ENCODE measurements around the gene GTPBP1. TPM values are rescaled to one million over a fixed set of nuclear protein-coding genes. Genes with fewer than 3 reads are reported as not detected.

GTPBP1 gene
- polyA plus RNA-seq, 3 donors = 6.7 to 41.4 (median 12.7) TPM

DNA sequence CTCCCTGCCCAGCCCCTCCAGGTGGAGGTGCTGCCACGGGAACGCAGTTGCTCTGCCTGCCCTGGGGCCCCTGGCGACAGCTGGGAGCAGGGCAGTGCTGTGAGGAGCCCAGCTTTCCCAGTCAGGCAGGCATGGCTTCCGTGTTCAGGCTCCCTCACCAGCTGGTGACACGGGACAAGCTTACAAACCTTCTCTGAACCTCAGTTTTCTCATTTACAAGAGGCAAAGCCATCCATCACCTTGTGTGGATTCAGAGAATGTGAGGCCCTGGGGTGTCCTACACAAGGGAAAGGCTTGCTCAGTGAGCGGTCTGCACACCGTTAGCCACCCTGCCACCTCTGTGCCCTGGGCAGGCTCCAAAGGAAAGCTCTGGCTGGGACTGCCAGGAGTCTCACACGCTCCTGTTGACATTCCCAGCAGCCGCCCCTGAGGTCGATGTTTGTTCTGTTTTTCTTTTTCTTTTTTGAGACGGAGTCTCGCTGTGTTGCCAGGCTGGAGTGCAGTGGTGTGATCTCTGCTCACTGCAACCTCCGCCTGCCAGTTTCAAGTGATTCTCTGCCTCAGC is 26.6 kb downstream of the GTPBP1 start:
- no peak overlapping the region for H3K4me3 Mint-ChIP-seq
- peaks cover 0 to 1% (median 0%) of the 10 kb centered on the region in 3 donors for H3K27me3 Mint-ChIP-seq (ENCODE audit: low read depth in 3 of 3)
- H3K27ac Mint-ChIP-seq = peak overlapping the region in 4 of 7 donors; percentile 32 to 72 (median 52)
- Histone ChIP-seq H3K4me3 (replicated peaks in 1 of 3; ENCODE audit: low read depth in 2 of 3, low read length in 3 of 3) (no peak overlapping the region), H3K36me3 (replicated peaks in 1 of 2; ENCODE audit: control insufficient read depth in 1 of 2, insufficient read depth in 2 of 2, low read length in 2 of 2) (peaks cover 77 to 91% of the 10 kb centered on the region in 2 donors), H3K27ac (ENCODE audit: low read depth in 1 of 2, low read length in 2 of 2) (peak overlapping the region in 1 of 2 donors; percentile 35), H3K4me2 (replicated peaks; ENCODE audit: extremely low read depth, low read length, poor library complexity, severe bottlenecking) (no peak overlapping the region), H2AFZ (ENCODE audit: insufficient read depth, low read depth, low read length, poor library complexity, severe bottlenecking) (no peak overlapping the region), H3K79me2 (ENCODE audit: insufficient read depth, low read length) (no peaks in the 10 kb centered on the region), H3K9me3 (replicated peaks in 1 of 2; ENCODE audit: control insufficient read depth in 1 of 2, insufficient read depth in 1 of 2, low read length in 2 of 2) (no peaks in the 10 kb centered on the region), H4K20me1 (ENCODE audit: insufficient read depth, low read length) (peaks cover 100% of the 10 kb centered on the region), H3K27me3 (ENCODE audit: control insufficient read depth in 2 of 2, insufficient read depth in 2 of 2, low read length in 2 of 2) (no peaks in the 10 kb centered on the region), H3K4me1 (ENCODE audit: control insufficient read depth in 1 of 2, insufficient read depth in 2 of 2, low read length in 2 of 2) (no peaks in the 10 kb centered on the region), H3K9ac (ENCODE audit: insufficient read depth, low read length, poor library complexity, severe bottlenecking) (no peak overlapping the region)
- intact Hi-C loops (cut with micrococcal nuclease) = no loop called here
- TF ChIP-seq, protein P1, sequence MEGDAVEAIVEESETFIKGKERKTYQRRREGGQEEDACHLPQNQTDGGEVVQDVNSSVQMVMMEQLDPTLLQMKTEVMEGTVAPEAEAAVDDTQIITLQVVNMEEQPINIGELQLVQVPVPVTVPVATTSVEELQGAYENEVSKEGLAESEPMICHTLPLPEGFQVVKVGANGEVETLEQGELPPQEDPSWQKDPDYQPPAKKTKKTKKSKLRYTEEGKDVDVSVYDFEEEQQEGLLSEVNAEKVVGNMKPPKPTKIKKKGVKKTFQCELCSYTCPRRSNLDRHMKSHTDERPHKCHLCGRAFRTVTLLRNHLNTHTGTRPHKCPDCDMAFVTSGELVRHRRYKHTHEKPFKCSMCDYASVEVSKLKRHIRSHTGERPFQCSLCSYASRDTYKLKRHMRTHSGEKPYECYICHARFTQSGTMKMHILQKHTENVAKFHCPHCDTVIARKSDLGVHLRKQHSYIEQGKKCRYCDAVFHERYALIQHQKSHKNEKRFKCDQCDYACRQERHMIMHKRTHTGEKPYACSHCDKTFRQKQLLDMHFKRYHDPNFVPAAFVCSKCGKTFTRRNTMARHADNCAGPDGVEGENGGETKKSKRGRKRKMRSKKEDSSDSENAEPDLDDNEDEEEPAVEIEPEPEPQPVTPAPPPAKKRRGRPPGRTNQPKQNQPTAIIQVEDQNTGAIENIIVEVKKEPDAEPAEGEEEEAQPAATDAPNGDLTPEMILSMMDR (IDR thresholded peaks at IDR 0.05) = no peak
- DNase-seq = no peak
- 91% methylated on average over 13 of the region's 13 CpGs for WGBS (ENCODE audit: insufficient coverage)
- H3K36me3 Mint-ChIP-seq = peaks cover 71 to 87% of the 10 kb centered on the region in 2 donors
- peaks cover 8% of the 10 kb centered on the region for H3K4me1 Mint-ChIP-seq
- no peaks in the 10 kb centered on the region for H3K9me3 Mint-ChIP-seq

DNA sequence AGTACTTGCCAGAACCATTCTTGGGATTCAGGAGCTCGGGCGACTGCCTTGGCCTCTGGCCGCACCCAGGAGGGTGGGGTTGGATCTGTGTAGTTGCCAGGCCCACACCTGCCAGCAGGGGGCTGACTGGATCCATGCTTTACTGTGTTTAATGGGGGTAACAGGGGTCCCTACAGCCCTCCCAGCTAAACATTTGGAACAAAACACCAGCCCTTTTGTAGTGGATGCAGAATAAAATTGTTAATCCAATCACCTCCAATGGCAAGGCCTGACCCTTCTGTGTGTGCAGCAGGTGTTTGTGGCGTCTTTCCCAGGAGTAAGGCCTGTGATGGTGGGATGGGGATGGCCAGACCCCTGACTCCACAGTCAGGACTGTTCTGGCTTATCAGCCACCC is 27.6 kb downstream of the GTPBP1 start:
- Mint-ChIP-seq H3K27me3 (ENCODE audit: low read depth in 3 of 3) (peaks cover 0 to 3% (median 0%) of the 10 kb centered on the region in 3 donors), H3K4me1 (peaks cover 8% of the 10 kb centered on the region), H3K9me3 (no peaks in the 10 kb centered on the region), H3K36me3 (peaks cover 72 to 87% of the 10 kb centered on the region in 2 donors), H3K27ac (peak overlapping the region in 6 of 7 donors; percentile 24 to 80 (median 65)), H3K4me3 (no peak overlapping the region)
- TF ChIP-seq, protein P1 (IDR thresholded peaks at IDR 0.05) = peak; percentile 93
- intact Hi-C loops (cut with micrococcal nuclease) = no loop called here
- no peaks in the 10 kb centered on the region for H3K27me3 ChIP-seq (ENCODE audit: control insufficient read depth in 2 of 2, insufficient read depth in 2 of 2, low read length in 2 of 2)
- no peak overlapping the region for H3K9ac ChIP-seq (ENCODE audit: insufficient read depth, low read length, poor library complexity, severe bottlenecking)
- peaks cover 77 to 91% of the 10 kb centered on the region in 2 donors for H3K36me3 ChIP-seq (replicated peaks in 1 of 2; ENCODE audit: control insufficient read depth in 1 of 2, insufficient read depth in 2 of 2, low read length in 2 of 2)
- no peaks in the 10 kb centered on the region for H3K4me1 ChIP-seq (ENCODE audit: control insufficient read depth in 1 of 2, insufficient read depth in 2 of 2, low read length in 2 of 2)
- peaks cover 5% of the 10 kb centered on the region for H3K79me2 ChIP-seq (ENCODE audit: insufficient read depth, low read length)
- no peaks in the 10 kb centered on the region for H3K9me3 ChIP-seq (replicated peaks in 1 of 2; ENCODE audit: control insufficient read depth in 1 of 2, insufficient read depth in 1 of 2, low read length in 2 of 2)
- H3K4me3 ChIP-seq (replicated peaks in 1 of 3; ENCODE audit: low read depth in 2 of 3, low read length in 3 of 3) = no peak overlapping the region
- H4K20me1 ChIP-seq (ENCODE audit: insufficient read depth, low read length) = peaks cover 100% of the 10 kb centered on the region
- DNase-seq = peak in 1 of 3 donors; percentile 35
- WGBS (ENCODE audit: insufficient coverage) = 100% methylated on average over 1 of the region's 4 CpGs
- no peak overlapping the region for H2AFZ ChIP-seq (ENCODE audit: insufficient read depth, low read depth, low read length, poor library complexity, severe bottlenecking)
- no peak overlapping the region for H3K4me2 ChIP-seq (replicated peaks; ENCODE audit: extremely low read depth, low read length, poor library complexity, severe bottlenecking)
- peak overlapping the region in 1 of 2 donors; percentile 45 for H3K27ac ChIP-seq (ENCODE audit: low read depth in 1 of 2, low read length in 2 of 2)
